GM19324 (cell line): ENCODE data around the gene ADAT3.

ENCODE experiments used
- ATAC-seq: cut with Tn5 transposase; IDR thresholded peaks from one replicate; pipeline ENCODE4 v1.9.1; 2021; ENCODE audit warnings: mild to moderate bottlenecking, moderate library complexity; ENCODE audit not compliant: unreplicated experiment, low FRiP score

ADAT3 gene

GRCh38 chr19:1935484-1936208 lies 30.4 kb downstream of the ADAT3 start:
- ATAC-seq, result no peak

GRCh38 chr19:1936430-1936829 lies 31.2 kb downstream of the ADAT3 start:
- ATAC-seq, result no peak

GRCh38 chr19:1936916-1937610 lies 31.9 kb downstream of the ADAT3 start:
- no peak for ATAC-seq

GRCh38 chr19:1938071-1938470 lies 32.9 kb downstream of the ADAT3 start:
- ATAC-seq, result no peak

GRCh38 chr19:1941146-1942077 lies 36.2 kb downstream of the ADAT3 start, which contains the start of gene CSNK1G2:
TSS of gene CSNK1G2 (plus strand) at chr19:1941172. CDS start at chr19:1969773, 28,601 bp downstream.
- ATAC-seq, result no peak

- ATAC-seq, result no peak
These were observed 37.1 kb downstream of the ADAT3 start for GRCh38 chr19:1942078-1942933.

GRCh38 chr19:1942934-1943555 lies 37.8 kb downstream of the ADAT3 start:
- ATAC-seq, result no peak

GRCh38 chr19:1943661-1944087 lies 38.5 kb downstream of the ADAT3 start:
- no peak for ATAC-seq

GRCh38 chr19:1944088-1944915 lies 39.1 kb downstream of the ADAT3 start:
- no peak for ATAC-seq

GRCh38 chr19:1944916-1945561 lies 39.8 kb downstream of the ADAT3 start:
- ATAC-seq, result no peak

GRCh38 chr19:1945899-1946298 lies 40.7 kb downstream of the ADAT3 start:
- no peak for ATAC-seq

- no peak for ATAC-seq
These were observed 42.5 kb downstream of the ADAT3 start for GRCh38 chr19:1947651-1948209.

- ATAC-seq, result no peak
These were observed 44.3 kb downstream of the ADAT3 start for GRCh38 chr19:1949304-1950101.

GRCh38 chr19:1950640-1951039 lies 45.4 kb downstream of the ADAT3 start:
- ATAC-seq, result no peak

GRCh38 chr19:1952635-1953034 lies 47.4 kb downstream of the ADAT3 start:
- ATAC-seq, result no peak

- no peak for ATAC-seq
These were observed 47.8 kb downstream of the ADAT3 start for GRCh38 chr19:1953037-1953436.

GRCh38 chr19:1953441-1954094 lies 48.4 kb downstream of the ADAT3 start:
- no peak for ATAC-seq
